ENCODE results near the gene ADGB.

Gene ADGB

DNA sequence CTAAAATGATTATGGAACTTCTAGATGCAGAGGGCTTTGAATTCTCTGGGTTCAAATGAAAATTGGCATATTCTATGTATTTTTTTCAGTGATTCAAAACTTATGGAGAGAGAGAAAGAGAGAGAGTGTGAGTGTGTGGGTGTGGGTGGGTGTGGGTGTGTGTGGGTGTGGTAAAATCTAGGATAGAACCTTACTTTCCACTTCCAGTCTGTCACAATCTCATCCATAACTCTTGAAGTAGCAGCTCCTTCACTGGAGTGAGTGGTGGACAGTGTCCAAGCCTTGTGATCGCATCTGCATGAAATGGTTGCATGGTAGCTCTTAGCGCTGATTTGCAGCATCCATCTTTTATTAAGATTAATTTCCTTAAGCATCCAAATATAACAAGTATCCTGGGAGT lies 37.7 kb downstream of the ADGB start:
- Histone ChIP-seq H3K27me3 (ENCODE audit: low read length) (no peaks in the 10 kb centered on the region), H2AFZ (ENCODE audit: low read depth, low read length, severe bottlenecking) (no peak overlapping the region), H3K9me3 (ENCODE audit: insufficient read depth, low read length) (no peaks in the 10 kb centered on the region), H4K20me1 (ENCODE audit: low read depth, low read length) (no peaks in the 10 kb centered on the region), H3K36me3 (ENCODE audit: low read length) (no peaks in the 10 kb centered on the region; the same call in 1 of the 2 replicates), H3K9ac (ENCODE audit: low read length) (no peak overlapping the region), H3K4me2 (ENCODE audit: low read depth, low read length, poor library complexity, severe bottlenecking) (no peak overlapping the region), H3K79me2 (ENCODE audit: insufficient read depth, low read length) (no peaks in the 10 kb centered on the region), H3K9me2 (replicated peaks; ENCODE audit: insufficient read depth, low read length) (no peaks in the 10 kb centered on the region), H3K27ac (ENCODE audit: low read depth, low read length) (no peak overlapping the region), H3F3A (ENCODE audit: insufficient read depth) (no peaks in the 10 kb centered on the region), H3K4me3 (ENCODE audit: insufficient read depth, low read length, poor library complexity, severe bottlenecking) (no peak overlapping the region)
- TF ChIP-seq, protein P1, sequence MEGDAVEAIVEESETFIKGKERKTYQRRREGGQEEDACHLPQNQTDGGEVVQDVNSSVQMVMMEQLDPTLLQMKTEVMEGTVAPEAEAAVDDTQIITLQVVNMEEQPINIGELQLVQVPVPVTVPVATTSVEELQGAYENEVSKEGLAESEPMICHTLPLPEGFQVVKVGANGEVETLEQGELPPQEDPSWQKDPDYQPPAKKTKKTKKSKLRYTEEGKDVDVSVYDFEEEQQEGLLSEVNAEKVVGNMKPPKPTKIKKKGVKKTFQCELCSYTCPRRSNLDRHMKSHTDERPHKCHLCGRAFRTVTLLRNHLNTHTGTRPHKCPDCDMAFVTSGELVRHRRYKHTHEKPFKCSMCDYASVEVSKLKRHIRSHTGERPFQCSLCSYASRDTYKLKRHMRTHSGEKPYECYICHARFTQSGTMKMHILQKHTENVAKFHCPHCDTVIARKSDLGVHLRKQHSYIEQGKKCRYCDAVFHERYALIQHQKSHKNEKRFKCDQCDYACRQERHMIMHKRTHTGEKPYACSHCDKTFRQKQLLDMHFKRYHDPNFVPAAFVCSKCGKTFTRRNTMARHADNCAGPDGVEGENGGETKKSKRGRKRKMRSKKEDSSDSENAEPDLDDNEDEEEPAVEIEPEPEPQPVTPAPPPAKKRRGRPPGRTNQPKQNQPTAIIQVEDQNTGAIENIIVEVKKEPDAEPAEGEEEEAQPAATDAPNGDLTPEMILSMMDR (IDR thresholded peaks at IDR 0.05; ENCODE audit: insufficient read depth, low read length, poor library complexity, severe bottlenecking): no peak
- TF ChIP-seq EZH2phosphoT487 (conservative IDR thresholded peaks at IDR 0.05; ENCODE audit: low read length): no peak

DNA sequence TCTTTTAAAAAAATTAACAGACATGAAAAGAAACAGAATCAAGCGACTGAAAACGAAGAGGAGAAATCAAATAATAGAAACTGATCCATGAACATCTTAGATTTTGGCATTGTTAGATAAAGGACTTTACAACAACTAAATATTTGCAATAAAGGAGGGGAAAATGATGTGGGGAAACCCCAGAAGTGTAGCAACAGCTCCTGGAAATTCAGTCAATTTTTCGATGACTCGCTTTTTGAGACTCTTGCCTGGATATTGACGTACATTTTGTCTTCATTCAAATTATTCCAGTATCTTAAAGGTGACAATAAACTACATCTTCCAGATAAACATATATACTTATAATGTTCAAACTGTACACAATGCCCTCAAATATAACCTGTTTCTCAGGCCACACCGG lies 44.1 kb downstream of the ADGB start:
- H3F3A ChIP-seq (ENCODE audit: insufficient read depth): no peaks in the 10 kb centered on the region
- no peaks in the 10 kb centered on the region for H3K27me3 ChIP-seq (ENCODE audit: low read length)
- H4K20me1 ChIP-seq (ENCODE audit: low read depth, low read length): no peaks in the 10 kb centered on the region
- no peaks in the 10 kb centered on the region for H3K9me2 ChIP-seq (replicated peaks; ENCODE audit: insufficient read depth, low read length)
- H3K9ac ChIP-seq (ENCODE audit: low read length): no peak overlapping the region
- H3K36me3 ChIP-seq (ENCODE audit: low read length): no peaks in the 10 kb centered on the region
- no peak overlapping the region for H3K27ac ChIP-seq (ENCODE audit: low read depth, low read length)
- no peak overlapping the region for H3K4me2 ChIP-seq (ENCODE audit: low read depth, low read length, poor library complexity, severe bottlenecking)
- no peak overlapping the region for H3K4me3 ChIP-seq (ENCODE audit: insufficient read depth, low read length, poor library complexity, severe bottlenecking)
- H3K79me2 ChIP-seq (ENCODE audit: insufficient read depth, low read length): no peaks in the 10 kb centered on the region
- no peaks in the 10 kb centered on the region for H3K9me3 ChIP-seq (ENCODE audit: insufficient read depth, low read length)
- no peak overlapping the region for H2AFZ ChIP-seq (ENCODE audit: low read depth, low read length, severe bottlenecking)
- TF ChIP-seq EZH2phosphoT487 (conservative IDR thresholded peaks at IDR 0.05; ENCODE audit: low read length): no peak
- TF ChIP-seq, protein P1 (IDR thresholded peaks at IDR 0.05; ENCODE audit: insufficient read depth, low read length, poor library complexity, severe bottlenecking): no peak

DNA sequence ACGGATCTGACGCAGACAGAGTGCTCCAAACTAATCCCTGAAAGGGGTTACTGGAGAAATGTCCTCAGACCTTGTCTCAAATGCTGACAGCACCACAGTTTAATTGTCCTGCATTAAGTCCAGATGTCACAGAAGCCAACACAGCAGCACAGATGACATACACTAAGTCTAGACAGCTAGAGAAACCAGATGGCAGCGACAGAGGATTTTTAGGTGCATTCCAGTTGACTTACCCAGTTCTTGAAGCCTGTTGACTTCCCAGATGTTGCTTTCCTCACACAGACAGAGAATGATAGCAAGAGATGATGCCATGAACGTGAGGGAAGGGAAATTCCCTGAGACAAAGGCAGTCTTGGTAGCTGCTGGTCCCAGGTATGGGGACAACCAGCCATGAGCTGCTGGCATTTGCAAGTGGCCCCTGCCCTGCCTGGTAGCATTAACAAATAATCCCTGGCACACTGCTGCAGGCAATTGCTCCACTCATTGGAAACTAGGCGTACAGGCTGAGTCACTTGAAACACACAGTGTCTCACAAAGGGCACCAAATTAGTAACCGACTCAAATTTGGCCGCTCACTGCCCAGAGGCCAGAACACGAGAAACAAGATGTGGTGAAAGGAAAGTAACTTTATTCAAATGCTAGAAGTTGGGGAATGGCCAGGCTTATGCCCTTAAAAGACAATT lies 52.2 kb downstream of the ADGB start:
- H3K4me3 ChIP-seq (ENCODE audit: insufficient read depth, low read length, poor library complexity, severe bottlenecking): no peak overlapping the region
- no peak overlapping the region for H3K27ac ChIP-seq (ENCODE audit: low read depth, low read length)
- H3K36me3 ChIP-seq (ENCODE audit: low read length): no peaks in the 10 kb centered on the region
- no peaks in the 10 kb centered on the region for H3K9me2 ChIP-seq (replicated peaks; ENCODE audit: insufficient read depth, low read length)
- H3K9ac ChIP-seq (ENCODE audit: low read length): no peak overlapping the region
- no peaks in the 10 kb centered on the region for H3K79me2 ChIP-seq (ENCODE audit: insufficient read depth, low read length)
- no peaks in the 10 kb centered on the region for H4K20me1 ChIP-seq (ENCODE audit: low read depth, low read length)
- no peak overlapping the region for H3K4me2 ChIP-seq (ENCODE audit: low read depth, low read length, poor library complexity, severe bottlenecking)
- H2AFZ ChIP-seq (ENCODE audit: low read depth, low read length, severe bottlenecking): no peak overlapping the region
- no peaks in the 10 kb centered on the region for H3K9me3 ChIP-seq (ENCODE audit: insufficient read depth, low read length)
- H3F3A ChIP-seq (ENCODE audit: insufficient read depth): no peaks in the 10 kb centered on the region
- no peaks in the 10 kb centered on the region for H3K27me3 ChIP-seq (ENCODE audit: low read length)
- TF ChIP-seq, protein P1 (IDR thresholded peaks at IDR 0.05; ENCODE audit: insufficient read depth, low read length, poor library complexity, severe bottlenecking): no peak
- no peak for TF ChIP-seq EZH2phosphoT487 (conservative IDR thresholded peaks at IDR 0.05; ENCODE audit: low read length)
